Erythroblast (primary cell): ENCODE results near the gene RPRD1A.

ENCODE experiments used
- GATA1 ChIP-seq: IDR thresholded peaks from 2 replicates; pipeline ENCODE4 v1.6.1; 2011; ENCODE audit warnings: low read depth, mild to moderate bottlenecking, control low read depth, low read length, moderate library complexity
- POLR2A ChIP-seq: IDR thresholded peaks from 2 replicates; pipeline ENCODE4 v1.6.1; 2011; ENCODE audit warnings: mild to moderate bottlenecking, low read length

DNA sequence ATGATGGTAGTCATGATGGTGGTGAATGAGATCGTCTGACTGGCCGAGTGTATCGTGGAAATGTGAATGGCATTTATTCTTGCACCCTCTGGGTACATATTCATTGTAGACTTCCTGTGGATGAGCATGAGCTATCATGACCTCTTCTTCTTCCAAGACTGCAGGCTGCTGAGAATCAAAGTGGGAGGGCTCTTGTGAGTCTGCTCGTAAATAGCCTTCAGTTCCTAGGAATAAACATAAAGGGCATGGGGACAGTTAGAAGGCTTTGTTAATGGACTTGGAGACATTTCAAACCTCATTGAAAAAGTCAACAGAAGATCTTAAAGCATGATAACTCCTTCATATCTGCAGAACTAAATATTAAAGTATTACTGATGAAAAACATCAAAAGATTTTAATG is 46.9 kb upstream of the RPRD1A start:
- no peak for TF ChIP-seq POLR2A
- TF ChIP-seq GATA1: no peak
